ENCODE measurements around the gene GPC6.

DNA sequence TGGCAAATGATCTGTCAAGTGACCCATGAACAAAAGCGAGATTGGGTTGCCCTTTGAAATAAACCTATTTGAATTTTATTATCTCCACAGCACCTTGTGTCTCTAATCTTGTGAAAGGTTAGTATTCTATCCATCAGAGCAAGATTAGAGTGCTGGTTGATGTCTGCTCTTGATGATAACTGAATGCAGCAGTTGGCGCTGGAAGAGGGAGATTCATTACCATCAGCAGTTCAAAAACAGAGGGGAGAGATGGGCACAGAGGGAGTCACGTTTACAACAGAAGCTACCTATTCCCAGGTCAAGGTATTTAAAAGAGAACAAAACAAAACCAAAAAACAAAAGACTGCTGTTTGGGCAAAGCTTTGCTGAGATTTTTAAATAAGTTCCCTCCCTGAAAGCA is 588.1 kb downstream of the GPC6 start:
- TF ChIP-seq, protein P1, sequence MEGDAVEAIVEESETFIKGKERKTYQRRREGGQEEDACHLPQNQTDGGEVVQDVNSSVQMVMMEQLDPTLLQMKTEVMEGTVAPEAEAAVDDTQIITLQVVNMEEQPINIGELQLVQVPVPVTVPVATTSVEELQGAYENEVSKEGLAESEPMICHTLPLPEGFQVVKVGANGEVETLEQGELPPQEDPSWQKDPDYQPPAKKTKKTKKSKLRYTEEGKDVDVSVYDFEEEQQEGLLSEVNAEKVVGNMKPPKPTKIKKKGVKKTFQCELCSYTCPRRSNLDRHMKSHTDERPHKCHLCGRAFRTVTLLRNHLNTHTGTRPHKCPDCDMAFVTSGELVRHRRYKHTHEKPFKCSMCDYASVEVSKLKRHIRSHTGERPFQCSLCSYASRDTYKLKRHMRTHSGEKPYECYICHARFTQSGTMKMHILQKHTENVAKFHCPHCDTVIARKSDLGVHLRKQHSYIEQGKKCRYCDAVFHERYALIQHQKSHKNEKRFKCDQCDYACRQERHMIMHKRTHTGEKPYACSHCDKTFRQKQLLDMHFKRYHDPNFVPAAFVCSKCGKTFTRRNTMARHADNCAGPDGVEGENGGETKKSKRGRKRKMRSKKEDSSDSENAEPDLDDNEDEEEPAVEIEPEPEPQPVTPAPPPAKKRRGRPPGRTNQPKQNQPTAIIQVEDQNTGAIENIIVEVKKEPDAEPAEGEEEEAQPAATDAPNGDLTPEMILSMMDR (conservative IDR thresholded peaks at IDR 0.05): no peak
- no peak for TF ChIP-seq ZFX (IDR thresholded peaks at IDR 0.05)
